ENCODE data around the gene CCDC90B. TPM values are rescaled to one million over a fixed set of nuclear protein-coding genes. Genes with fewer than 3 reads are reported as not detected.

Gene CCDC90B
- total and polyA plus RNA-seq, 2 of the 13 experiments (the other 11 are each of a cell fraction or from before 2014, with no cell fraction given), result 17.1 to 46.1 TPM

DNA sequence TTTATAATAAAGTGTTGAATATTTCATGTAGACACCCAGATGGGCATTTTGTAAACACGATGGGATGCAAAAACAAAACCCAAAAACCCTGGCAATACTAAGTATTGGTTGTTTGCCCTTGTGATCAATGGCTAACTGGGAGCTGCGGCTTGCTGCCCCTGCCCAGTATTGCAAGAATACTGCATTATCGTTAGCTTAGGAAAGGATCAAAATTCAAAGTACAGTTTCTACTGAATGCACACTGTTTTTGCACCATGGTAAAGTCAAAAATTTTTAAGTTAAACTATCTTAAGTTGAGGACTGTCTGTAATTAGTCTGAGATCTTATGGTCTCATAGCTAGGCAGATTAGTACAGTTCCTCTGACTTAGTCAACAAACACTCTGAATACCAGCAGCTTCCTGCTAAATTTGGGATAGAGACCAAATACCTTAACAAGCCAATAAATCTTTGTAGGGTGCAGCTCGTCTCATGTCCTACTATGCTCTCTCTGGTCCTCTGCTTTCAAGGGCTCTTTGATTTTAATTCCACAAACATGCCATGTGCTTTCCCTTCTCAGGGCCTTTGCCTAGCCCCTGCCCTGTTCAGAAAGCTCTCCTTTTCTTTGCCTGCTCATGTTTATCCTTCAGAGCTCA, 4.0 kb downstream of the CCDC90B start:
- Histone ChIP-seq H4K20me1 (ENCODE audit: insufficient read depth, low read length) (no peaks in the 10 kb centered on the region), H3K4me1 (ENCODE audit: insufficient read depth, low read length) (peaks cover 34% of the 10 kb centered on the region), H3K9me3 (ENCODE audit: low read length) (no peaks in the 10 kb centered on the region), H3K27ac (ENCODE audit: extremely low read length, insufficient read depth, low read length) (no peak overlapping the region), H3K4me2 (ENCODE audit: low read depth, low read length) (no peak overlapping the region), H3K4me3 (replicated peaks in 1 of 3; ENCODE audit: insufficient read depth in 1 of 3, low read depth in 2 of 3, low read length in 3 of 3) (no peak overlapping the region), H3K79me2 (ENCODE audit: insufficient read depth, low read length) (peaks cover 9% of the 10 kb centered on the region), H2AFZ (ENCODE audit: low read length) (no peak overlapping the region), H3K9ac (ENCODE audit: insufficient read depth, low read depth, low read length) (no peak overlapping the region), H3K36me3 (replicated peaks in 1 of 2; ENCODE audit: control insufficient read depth in 1 of 2, insufficient read depth in 2 of 2, low read length in 2 of 2) (no peaks in the 10 kb centered on the region), H3K27me3 (ENCODE audit: control insufficient read depth in 1 of 2, insufficient read depth in 2 of 2, low read length in 2 of 2) (no peaks in the 10 kb centered on the region)
- in situ Hi-C loops (cut with HindIII; ENCODE audit: extremely low pct_ligation_motif_present, low pct_unique_long_range_greater_than_20kb) (no loop called here), intact Hi-C loops (cut with micrococcal nuclease; ENCODE audit: unreplicated experiment) (loop anchor here (10.0 kb wide), 2 partner anchors 297 to 377 kb away; partner anchors contain the start of genes DDIAS and PRCP)
- ChIA-PET CTCF (ENCODE audit: low intra/inter-chr PET ratio, low total read pairs) (no interaction called here), POLR2A (interaction anchor here (1.5 kb wide), 1 partner anchor 382 kb away, joined by 3 read pairs; the partner anchor contains the start of gene PRCP)
- FAIRE-seq (no peak), ATAC-seq (no peak), DNase-seq (ENCODE audit: low spot score) (no peak)
- TF ChIP-seq ZNF883 (CRISPR knock-in tag; IDR thresholded peaks at IDR 0.05; ENCODE audit: not compliant biosample characterization) (no peak), ATAD3A (CRISPR knock-in tag; IDR thresholded peaks at IDR 0.05) (no peak), MEIS1 (CRISPR knock-in tag; IDR thresholded peaks at IDR 0.05; ENCODE audit: borderline replicate concordance) (no peak)
- TF ChIP-seq, protein P1, sequence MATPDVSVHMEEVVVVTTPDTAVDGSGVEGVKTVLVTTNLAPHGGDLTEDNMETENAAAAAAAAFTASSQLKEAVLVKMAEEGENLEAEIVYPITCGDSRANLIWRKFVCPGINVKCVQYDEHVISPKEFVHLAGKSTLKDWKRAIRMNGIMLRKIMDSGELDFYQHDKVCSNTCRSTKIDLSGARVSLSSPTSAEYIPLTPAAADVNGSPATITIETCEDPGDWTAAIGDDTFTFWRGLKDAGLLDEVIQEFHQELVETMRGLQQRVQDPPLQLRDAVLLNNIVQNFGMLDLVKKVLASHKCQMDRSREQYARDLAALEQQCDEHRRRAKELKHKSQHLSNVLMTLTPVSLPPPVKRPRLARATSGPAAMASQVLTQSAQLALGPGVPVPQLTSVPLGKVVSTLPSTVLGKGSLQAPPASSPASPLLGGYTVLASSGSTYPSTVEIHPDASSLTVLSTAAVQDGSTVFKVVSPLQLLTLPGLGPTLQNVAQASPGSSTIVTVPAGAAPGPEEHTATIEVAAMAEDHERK (CRISPR knock-in tag; IDR thresholded peaks at IDR 0.05; ENCODE audit: low read depth), result no peak
- TF ChIP-seq, protein P2, sequence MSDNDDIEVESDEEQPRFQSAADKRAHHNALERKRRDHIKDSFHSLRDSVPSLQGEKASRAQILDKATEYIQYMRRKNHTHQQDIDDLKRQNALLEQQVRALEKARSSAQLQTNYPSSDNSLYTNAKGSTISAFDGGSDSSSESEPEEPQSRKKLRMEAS (IDR thresholded peaks at IDR 0.05), result no peak
- BruUV-seq (replicated peaks), result no TSS peak
- WGBS (ENCODE audit: low lambda C conversion rate), result 62% methylated on average over 4 of the region's 4 CpGs

DNA sequence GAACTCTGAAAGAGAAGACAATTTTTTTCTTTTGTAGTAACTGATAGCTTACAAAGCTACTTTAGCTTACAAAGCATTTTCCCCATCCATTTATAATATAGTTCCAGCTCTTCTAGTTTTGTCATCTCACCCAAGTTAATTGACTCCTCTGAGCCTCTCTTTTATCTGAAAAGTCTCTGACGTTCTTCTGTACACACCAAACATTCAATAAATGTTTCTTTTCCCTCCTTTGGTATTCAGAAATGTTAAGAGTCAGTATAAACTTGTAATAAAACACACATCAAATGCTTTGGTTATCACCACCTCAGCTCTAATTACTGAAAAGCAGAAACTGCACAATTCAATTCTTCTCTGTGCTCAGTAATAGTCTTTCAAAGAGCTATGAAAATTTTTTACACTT, 5.9 kb downstream of the CCDC90B start:
- Histone ChIP-seq H3K27me3 (ENCODE audit: control insufficient read depth in 1 of 2, insufficient read depth in 2 of 2, low read length in 2 of 2) (no peaks in the 10 kb centered on the region), H2AFZ (ENCODE audit: low read length) (no peak overlapping the region), H3K79me2 (ENCODE audit: insufficient read depth, low read length) (peaks cover 7% of the 10 kb centered on the region), H3K9ac (ENCODE audit: insufficient read depth, low read depth, low read length) (no peak overlapping the region), H3K4me2 (ENCODE audit: low read depth, low read length) (no peak overlapping the region), H4K20me1 (ENCODE audit: insufficient read depth, low read length) (no peaks in the 10 kb centered on the region), H3K9me3 (ENCODE audit: low read length) (no peaks in the 10 kb centered on the region), H3K27ac (ENCODE audit: extremely low read length, insufficient read depth, low read length) (no peak overlapping the region), H3K4me1 (ENCODE audit: insufficient read depth, low read length) (peaks cover 28% of the 10 kb centered on the region), H3K36me3 (replicated peaks in 1 of 2; ENCODE audit: control insufficient read depth in 1 of 2, insufficient read depth in 2 of 2, low read length in 2 of 2) (no peaks in the 10 kb centered on the region; a peak in 3 of 5 replicates), H3K4me3 (replicated peaks in 1 of 3; ENCODE audit: insufficient read depth in 1 of 3, low read depth in 2 of 3, low read length in 3 of 3) (no peak overlapping the region)
- TF ChIP-seq ZNF431 (CRISPR knock-in tag; IDR thresholded peaks at IDR 0.05; ENCODE audit: borderline replicate concordance, low read depth) (no peak), ZNF83 (CRISPR knock-in tag; IDR thresholded peaks at IDR 0.05; ENCODE audit: borderline replicate concordance) (no peak), MBNL3 (CRISPR knock-in tag; conservative IDR thresholded peaks at IDR 0.05) (no peak), GABPB1 (CRISPR knock-in tag; IDR thresholded peaks at IDR 0.05) (no peak), MAZ (IDR thresholded peaks at IDR 0.05; ENCODE audit: borderline replicate concordance, low read depth, low read length) (no peak), MAZ (CRISPR knock-in tag; IDR thresholded peaks at IDR 0.05; ENCODE audit: low read depth) (no peak), SP140L (CRISPR knock-in tag; IDR thresholded peaks at IDR 0.05; ENCODE audit: borderline replicate concordance) (no peak), ZNF644 (CRISPR knock-in tag; IDR thresholded peaks at IDR 0.05; ENCODE audit: low read depth) (no peak), ZNF749 (CRISPR knock-in tag; IDR thresholded peaks at IDR 0.05; ENCODE audit: borderline replicate concordance) (no peak), TSC22D2 (CRISPR knock-in tag; IDR thresholded peaks at IDR 0.05; ENCODE audit: borderline replicate concordance) (no peak), RFX5 (IDR thresholded peaks at IDR 0.05; ENCODE audit: low read depth, low read length) (no peak), ZSCAN30 (CRISPR knock-in tag; IDR thresholded peaks at IDR 0.05) (no peak), ZNF782 (CRISPR knock-in tag; IDR thresholded peaks at IDR 0.05; ENCODE audit: borderline replicate concordance) (no peak)
- intact Hi-C loops (cut with micrococcal nuclease; ENCODE audit: unreplicated experiment) (loop anchor here (10.0 kb wide), 2 partner anchors 295 to 375 kb away; partner anchors contain the start of genes DDIAS and PRCP), in situ Hi-C loops (cut with HindIII; ENCODE audit: extremely low pct_ligation_motif_present, low pct_unique_long_range_greater_than_20kb) (no loop called here)
- ChIA-PET POLR2A (no interaction called here), CTCF (ENCODE audit: low intra/inter-chr PET ratio, low total read pairs) (no interaction called here)
- ATAC-seq, result no peak
- no peak for FAIRE-seq
- DNase-seq (ENCODE audit: low spot score), result no peak
- no TSS peak for BruUV-seq (replicated peaks)
- WGBS (ENCODE audit: low lambda C conversion rate), result 92% methylated on average over 1 of the region's 1 CpG

All from HepG2 (cell line).